MCF 10A (cell line): ENCODE data around the gene EMC1. TPM values are rescaled to one million over a fixed set of nuclear protein-coding genes. Genes with fewer than 3 reads are reported as not detected.
"Not testable (repeated sequence)": the region's sequence is repeated elsewhere in the genome, so short reads cannot be mapped to it uniquely, and the experiment has no call there.

Experiments used
- BruUV-seq: library from RNA; stranded (reverse); fragments of 400-500 nt; replicated peaks from 2 replicates; lab custom pipeline; 2021; lab: Mats Ljungman, UMichigan
- CTCF ChIA-PET: fragments of 300-600 bp; sonication (Branson Sonifier 250); formaldehyde crosslinking; extraction: SDS; loops from one replicate; lab custom pipeline; 2021; ENCODE audit warnings: antibody characterized with exemption, inconsistent platforms; lab: Yijun Ruan, JAX
- POLR2A ChIA-PET: fragments of 300-600, 350-650 bp; sonication (Branson Sonifier 250); formaldehyde crosslinking; extraction: SDS; loops from one replicate; lab custom pipeline; 2020; ENCODE audit warnings: antibody characterized with exemption, inconsistent platforms; lab: Yijun Ruan, JAX
- DNase-seq: peaks from one replicate; pipeline ENCODE4 v3.0.0-alpha.2; 2018; ENCODE audit not compliant: unreplicated experiment
- H3K27ac Mint-ChIP-seq: one replicate; pipeline ENCODE4 v1.8.0; 2022; ENCODE audit warnings: mild to moderate bottlenecking, low read depth, mixed read lengths; ENCODE audit not compliant: unreplicated experiment
- H3K27me3 Mint-ChIP-seq: one replicate; pipeline ENCODE4 v1.8.0; 2022; ENCODE audit warnings: mixed read lengths; ENCODE audit not compliant: insufficient read depth, unreplicated experiment
- H3K36me3 Mint-ChIP-seq: one replicate; pipeline ENCODE4 v1.8.0; 2022; ENCODE audit warnings: mild to moderate bottlenecking, moderate library complexity, mixed read lengths; ENCODE audit not compliant: insufficient read depth, unreplicated experiment
- H3K4me1 Mint-ChIP-seq: one replicate; pipeline ENCODE4 v1.8.0; 2022; ENCODE audit warnings: mixed read lengths; ENCODE audit not compliant: insufficient read depth, unreplicated experiment
- H3K4me3 Mint-ChIP-seq: one replicate; pipeline ENCODE4 v1.8.0; 2022; ENCODE audit warnings: mild to moderate bottlenecking, moderate library complexity, mixed read lengths; ENCODE audit not compliant: unreplicated experiment
- H3K9me3 Mint-ChIP-seq: one replicate; pipeline ENCODE4 v1.8.0; 2022; ENCODE audit warnings: mixed read lengths; ENCODE audit not compliant: unreplicated experiment
- CTCF ChIP-seq: fragments of 200-600 bp; IDR thresholded peaks from one replicate; pipeline ENCODE4 v1.8.0; 2022; ENCODE audit warnings: antibody characterized with exemption, mild to moderate bottlenecking; ENCODE audit not compliant: unreplicated experiment
- intact Hi-C: fragments of 100-400 bp; cut with micrococcal nuclease; formaldehyde crosslinking; loops from 2 replicates; pipeline ENCODE4 v1.14.1; 2022
- total RNA-seq: library from RNA; stranded (reverse); gene quantifications from 2 replicates; pipeline ENCODE4 v1.2.3, GENCODE V29; 2022

The EMC1 gene
- total RNA-seq, 1 experiment from 2014 or later = 75.9 TPM

GRCh38 chr1:19220991-19221390, 30.3 kb downstream of the EMC1 start:
- no peak for TF ChIP-seq CTCF
- ChIA-PET POLR2A (no interaction called here), CTCF (interaction anchor here (1.0 kb wide), 1 partner anchor 20 kb away, joined by 3 read pairs; no protein-coding TSS in a partner anchor)
- H3K36me3 Mint-ChIP-seq = peaks cover 89% of the 10 kb centered on the region
- H3K27ac Mint-ChIP-seq = no peak overlapping the region
- H3K4me1 Mint-ChIP-seq = no peaks in the 10 kb centered on the region
- H3K4me3 Mint-ChIP-seq = no peak overlapping the region
- H3K9me3 Mint-ChIP-seq = no peaks in the 10 kb centered on the region
- no peaks in the 10 kb centered on the region for H3K27me3 Mint-ChIP-seq
- no peak for DNase-seq
- intact Hi-C loops = no loop called here
- no TSS peak for BruUV-seq

- H3K9me3 Mint-ChIP-seq = no peaks in the 10 kb centered on the region
- H3K4me3 Mint-ChIP-seq = no peak overlapping the region
- BruUV-seq = no TSS peak
- H3K4me1 Mint-ChIP-seq = no peaks in the 10 kb centered on the region
- ChIA-PET POLR2A (interaction anchor here (1.3 to 2.7 kb wide), 2 partner anchors 11 to 21 kb away, joined by 3 to 8 read pairs; partner anchors contain the start of gene UBR4), CTCF (interaction anchor here (0.5 to 1.0 kb wide), 4 partner anchors 19 to 174 kb away, joined by 3 to 4 read pairs (median 3); no protein-coding TSS in a partner anchor)
- intact Hi-C loops = no loop called here
- TF ChIP-seq CTCF = no peak
- H3K36me3 Mint-ChIP-seq = peaks cover 89% of the 10 kb centered on the region
- H3K27me3 Mint-ChIP-seq = no peaks in the 10 kb centered on the region
- no peak for DNase-seq
- H3K27ac Mint-ChIP-seq = no peak overlapping the region
Observed at GRCh38 chr1:19220080-19220846, 31.1 kb downstream of the EMC1 start.

- H3K27ac Mint-ChIP-seq = no peak overlapping the region
- ChIA-PET CTCF (interaction anchor here (0.6 to 1.0 kb wide), 3 partner anchors 18 to 173 kb away, joined by 3 to 4 read pairs (median 3); no protein-coding TSS in a partner anchor), POLR2A (interaction anchor here (0.6 to 2.7 kb wide), 4 partner anchors 8 to 82 kb away, joined by 3 to 8 read pairs (median 3); partner anchors contain the start of gene UBR4)
- H3K27me3 Mint-ChIP-seq = no peaks in the 10 kb centered on the region
- no peaks in the 10 kb centered on the region for H3K9me3 Mint-ChIP-seq
- H3K4me1 Mint-ChIP-seq = no peaks in the 10 kb centered on the region
- TF ChIP-seq CTCF = no peak
- no peak for DNase-seq
- no peak overlapping the region for H3K4me3 Mint-ChIP-seq
- BruUV-seq = no TSS peak
- peaks cover 89% of the 10 kb centered on the region for H3K36me3 Mint-ChIP-seq
- intact Hi-C loops = no loop called here
Observed at GRCh38 chr1:19219451-19219850, 31.9 kb downstream of the EMC1 start.

- H3K4me3 Mint-ChIP-seq, DNase-seq: not testable (repeated sequence)
- CTCF ChIA-PET = interaction anchor here (0.6 kb wide), 1 partner anchor 49 kb away, joined by 5 read pairs; no protein-coding TSS in a partner anchor
Observed at GRCh38 chr1:19216585-19216984, 34.7 kb downstream of the EMC1 start.

More at GRCh38 chr1:19216585-19216984, 34.7 kb downstream of the EMC1 start:
- H3K27me3 Mint-ChIP-seq, BruUV-seq, intact Hi-C loops, POLR2A ChIA-PET, H3K27ac Mint-ChIP-seq, H3K9me3 Mint-ChIP-seq: not testable (repeated sequence)
- peaks cover 10% of the 10 kb centered on the region for H3K4me1 Mint-ChIP-seq
- peaks cover 69% of the 10 kb centered on the region for H3K36me3 Mint-ChIP-seq
